Lung (tissue), 16 donors: Measurements from ENCODE around the gene PPIG. TPM values are rescaled to one million over a fixed set of nuclear protein-coding genes. Genes with fewer than 3 reads are reported as not detected.
"Not testable (repeated sequence)": the region's sequence is repeated elsewhere in the genome, so short reads cannot be mapped to it uniquely, and the experiment has no call there.

Experiments
- ATAC-seq: fragments of 200-7000 bp; cut with Tn5 transposase; one replicate; pipeline ENCODE4 v1.9.1; 2020; ENCODE audit warnings: moderate number of reproducible peaks; ENCODE audit not compliant: insufficient read depth, low FRiP score
- DNase-seq, 3 donors: peaks; one replicate each; pipeline ENCODE4 v3.0.0-alpha.2; 2013 to 2017
- H3K27ac ChIP-seq, 2 donors: one replicate each; pipeline ENCODE4 v1.5.1; 2013; ENCODE audit warnings: mild to moderate bottlenecking in 2 of 2, moderate library complexity in 2 of 2, control low read depth in 1 of 2, inconsistent platforms in 1 of 2, low read depth in 1 of 2, low read length in 1 of 2
- H3K27me3 ChIP-seq, 3 donors: one replicate each; pipeline ENCODE4 v1.5.1; 2013; ENCODE audit warnings: low read length in 2 of 3; ENCODE audit not compliant: control insufficient read depth in 3 of 3, insufficient read depth in 3 of 3
- H3K36me3 ChIP-seq, 4 donors: one replicate each; pipeline ENCODE4 v1.5.1; 2013; ENCODE audit warnings: low read length in 4 of 4, mild to moderate bottlenecking in 1 of 4, moderate library complexity in 1 of 4; ENCODE audit not compliant: control insufficient read depth in 4 of 4, insufficient read depth in 4 of 4
- H3K4me1 ChIP-seq, 5 donors: one replicate each; pipeline ENCODE4 v1.5.1; 2013; ENCODE audit warnings: low read length in 5 of 5, mild to moderate bottlenecking in 2 of 5, moderate library complexity in 1 of 5; ENCODE audit not compliant: control insufficient read depth in 5 of 5, insufficient read depth in 5 of 5
- H3K4me3 ChIP-seq: one replicate; pipeline ENCODE4 v1.5.1; 2013; ENCODE audit warnings: mild to moderate bottlenecking, control low read depth, moderate library complexity
- H3K9ac ChIP-seq, 2 donors: one replicate each; pipeline ENCODE4 v1.5.1; 2013; ENCODE audit warnings: low read length in 2 of 2, control low read depth in 1 of 2; ENCODE audit not compliant: insufficient read depth in 1 of 2
- H3K9me3 ChIP-seq, 4 donors: one replicate each; pipeline ENCODE4 v1.5.1; 2013; ENCODE audit warnings: low read length in 3 of 4, mild to moderate bottlenecking in 1 of 4, moderate library complexity in 1 of 4; ENCODE audit not compliant: control insufficient read depth in 4 of 4, insufficient read depth in 3 of 4
- CTCF ChIP-seq: IDR thresholded peaks from 2 replicates; pipeline ENCODE4 v1.5.1; 2012; ENCODE audit warnings: mild to moderate bottlenecking; ENCODE audit errors: control extremely low read depth, extremely low read depth
- WGBS, 2 donors: extraction: QIAGEN DNeasy Blood & Tissue Kit; methylation state at CpG; one replicate each; pipeline ENCODE4 v1.1.7; 2013; 5-methylcytosine and 5-hydroxymethylcytosine counted together
- long read RNA-seq, 5 donors: transcript quantifications; one replicate each; lab custom pipeline, GENCODE V29; 2026
- polyA plus RNA-seq, 2 donors: library from polyadenylated mRNA; stranded (reverse); fragments of 200-250 nt; gene quantifications; one replicate each; pipeline ENCODE4 v1.2.1, GENCODE V29; 2013
- total RNA-seq, 2 donors: library from RNA; depleted of rRNA in 1 of 2; stranded (reverse); fragments of >200 nt in 1 of 2; gene quantifications; one replicate each; pipeline ENCODE4 v1.2.1, GENCODE V29; 2014 to 2021
- donor health status: control.
- donor health status: control.
- donor health status: Bipolar disorder and iron deficiency.
- donor health status: healthy.
- donor health status: DM: yes; HTN: yes; CAD: no.

Gene PPIG
- total RNA-seq (10 to 100 TPM; 40.9 to 56.1 TPM), polyA plus RNA-seq (10 to 100 TPM; 26.2 to 55.5 TPM)
- long read RNA-seq, donor 1, partial matches to known transcripts, result 39 of 41 reads
- long read RNA-seq, donor 1, other reads (novel, unspliced or antisense), result 0 of 41 reads
- long read RNA-seq, donor 2, full-length matches to known transcripts, result 5 of 11 reads
- long read RNA-seq, donor 2, partial matches to known transcripts, result 6 of 11 reads
- long read RNA-seq, donor 2, other reads (novel, unspliced or antisense), result 0 of 11 reads
- long read RNA-seq, donor 3, full-length matches to known transcripts, result 2 of 10 reads
- long read RNA-seq, donor 3, partial matches to known transcripts, result 8 of 10 reads
- long read RNA-seq, donor 3, other reads (novel, unspliced or antisense), result 0 of 10 reads
- long read RNA-seq, donor 4, partial matches to known transcripts, result 12 of 12 reads
- long read RNA-seq, donor 4, other reads (novel, unspliced or antisense), result 0 of 12 reads
- long read RNA-seq, donor 5, full-length matches to known transcripts, result 13 of 43 reads
- long read RNA-seq, donor 5, partial matches to known transcripts, result 30 of 43 reads
- long read RNA-seq, donor 5, other reads (novel, unspliced or antisense), result 0 of 43 reads

DNA sequence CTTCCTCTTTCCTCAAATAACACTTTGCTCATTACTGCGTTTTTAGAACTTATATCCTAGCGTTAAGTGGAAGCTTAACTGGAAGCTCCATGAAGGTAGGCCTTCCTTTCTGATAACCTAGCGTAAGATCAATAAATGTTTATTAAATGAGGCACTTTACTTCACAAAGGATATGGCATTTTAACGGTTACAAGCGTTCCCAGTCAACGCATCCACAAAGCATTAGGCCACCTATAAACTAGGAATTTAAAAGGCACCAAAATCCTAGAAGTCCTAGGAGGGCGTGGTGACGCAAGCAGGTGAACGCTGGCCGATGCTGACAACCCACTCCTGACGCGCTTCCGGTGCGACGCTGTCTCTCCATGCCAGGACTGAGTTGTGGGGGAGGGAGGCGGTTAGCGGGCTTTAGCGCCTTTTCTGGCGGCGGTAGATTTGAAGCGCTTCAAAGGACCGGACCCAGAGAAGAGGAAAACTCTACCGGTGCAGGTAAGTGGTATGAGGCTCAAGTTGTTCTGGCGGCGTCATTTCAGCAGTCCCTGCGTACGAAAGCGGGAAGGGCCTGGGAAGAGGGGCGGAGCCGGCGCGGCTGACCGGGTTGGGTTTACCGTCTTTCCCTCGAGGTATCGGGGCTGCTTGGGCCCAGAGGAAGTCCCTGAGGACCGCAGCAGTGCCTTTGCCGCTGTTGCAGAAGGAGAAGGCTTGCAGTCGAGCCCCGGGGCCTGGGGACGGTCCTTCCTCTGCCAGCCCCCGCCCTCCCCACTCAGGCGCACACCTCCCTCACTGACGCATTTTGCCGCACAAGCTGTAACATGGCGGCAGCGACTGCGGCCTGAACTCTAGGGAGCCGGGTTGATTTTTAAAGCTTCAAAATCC is at the start of gene PPIG:
PPIG (plus strand) TSS at position 347 of the 873 bp plus-strand sequence. CDS start 19,691 bp downstream, outside the sequence.
- DNase-seq (peak; percentile 93 to 97 (median 97)), ATAC-seq (peak; percentile 89)
- H3K27ac ChIP-seq, result peak within 1 kb of the TSS; percentile 90 to 94
- peak within 1 kb of the TSS; percentile 69 for H3K4me3 ChIP-seq
- peaks cover 0 to 14% (median 8%) of the 10 kb centered on the region in 5 donors for H3K4me1 ChIP-seq
- WGBS, 2 donors, result 6% methylated on average over 48 to 49 of the region's 49 CpGs
- H3K9me3 ChIP-seq, result no peaks in the 10 kb centered on the region
- no peaks in the 10 kb centered on the region for H3K27me3 ChIP-seq
- H3K36me3 ChIP-seq, result peaks cover 0 to 6% (median under 1%) of the 10 kb centered on the region in 4 donors
- H3K9ac ChIP-seq, result peak within 1 kb of the TSS; percentile 97 to 100
- TF ChIP-seq CTCF, result no peak

DNA sequence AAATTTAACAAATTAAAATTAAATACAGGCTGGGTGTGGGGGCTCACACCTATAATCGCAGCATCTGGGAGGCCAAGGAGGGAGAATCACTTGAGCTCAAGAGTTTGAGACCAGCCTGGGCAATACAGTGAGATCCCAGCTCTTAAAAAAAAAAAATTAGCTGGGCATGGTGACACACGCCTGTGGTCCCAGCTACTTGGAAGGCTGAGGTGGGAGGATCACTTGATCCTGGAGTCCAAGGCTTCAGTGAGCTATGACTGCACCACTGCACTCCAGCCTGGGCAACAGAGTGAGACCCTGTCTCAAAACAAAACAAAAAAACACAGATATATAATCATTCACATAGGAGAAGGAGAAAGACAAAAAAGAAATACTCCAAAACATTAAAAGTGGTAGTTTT is 44.7 kb upstream of the PPIG start:
- H3K27ac ChIP-seq, H3K27me3 ChIP-seq, H3K9ac ChIP-seq, H3K4me3 ChIP-seq, DNase-seq, H3K4me1 ChIP-seq, H3K9me3 ChIP-seq, ATAC-seq: not testable (repeated sequence)
- peaks cover 0 to 13% (median 3%) of the 10 kb centered on the region in 4 donors for H3K36me3 ChIP-seq
- 93 to 97% methylated on average over 2 of the region's 2 CpGs for WGBS, 2 donors

DNA sequence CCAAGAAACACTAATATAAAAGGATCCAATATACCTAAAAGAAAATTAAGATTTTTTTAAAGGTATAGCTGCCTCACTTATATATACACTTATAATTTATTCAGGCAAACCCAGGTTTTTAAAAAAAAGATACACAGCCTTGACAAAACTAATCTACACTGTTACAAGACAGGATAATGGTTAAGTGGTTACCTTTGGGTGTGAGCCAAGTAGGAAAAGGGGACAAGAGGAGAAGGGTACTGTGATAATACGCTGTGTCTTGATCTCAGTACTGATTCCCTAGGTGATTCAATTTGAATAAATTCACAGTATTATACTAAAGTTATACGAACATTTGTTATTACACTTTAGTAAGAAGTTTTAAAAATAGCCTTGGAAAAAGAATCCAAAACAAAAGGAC is 44.0 kb upstream of the PPIG start:
- Histone ChIP-seq H3K4me1 (peaks cover 0 to 2% (median 0%) of the 10 kb centered on the region in 5 donors), H3K4me3 (no peak overlapping the region), H3K9ac (no peak overlapping the region), H3K27ac (no peak overlapping the region), H3K9me3 (no peaks in the 10 kb centered on the region), H3K36me3 (peaks cover 0 to 15% (median 3%) of the 10 kb centered on the region in 4 donors), H3K27me3 (no peaks in the 10 kb centered on the region)
- no peak for DNase-seq
- no peak for TF ChIP-seq CTCF
- 87 to 90% methylated on average over 2 of the region's 2 CpGs for WGBS, 2 donors
- ATAC-seq, result no peak
